ENCODE data around the gene RBM48. TPM values are rescaled to one million over a fixed set of nuclear protein-coding genes. Genes with fewer than 3 reads are reported as not detected.
"Not testable (repeated sequence)": the region's sequence is repeated elsewhere in the genome, so short reads cannot be mapped to it uniquely, and the experiment has no call there.

RBM48 gene
- 15.9 and 17.0 TPM in 2 replicates for total RNA-seq

- intact Hi-C loops (cut with micrococcal nuclease) = loop anchor here (1.0 to 10.0 kb wide), 15 partner anchors 62 to 704 kb away; partner anchors contain the start of genes AKAP9, CYP51A1, FAM133B and GATAD1
Observed at GRCh38 chr7:92528188-92528957, at the start of gene RBM48, which contains the start of gene PEX1. RBM48 (plus strand) TSS chr7:92528795; CDS start chr7:92528814, 19 bp downstream. PEX1 (minus strand) TSS chr7:92528520; CDS start chr7:92528435, 85 bp downstream.

GRCh38 chr7:92479146-92479545 is 49.4 kb upstream of the RBM48 start:
- intact Hi-C loops (cut with micrococcal nuclease) = not testable (repeated sequence)

GRCh38 chr7:92483624-92484023 is 45.0 kb upstream of the RBM48 start:
- intact Hi-C loops (cut with micrococcal nuclease) = not testable (repeated sequence)

- intact Hi-C loops (cut with micrococcal nuclease) = not testable (repeated sequence)
Observed at GRCh38 chr7:92484226-92484625, 44.4 kb upstream of the RBM48 start.

- intact Hi-C loops (cut with micrococcal nuclease) = no loop called here
Observed at GRCh38 chr7:92485267-92485892, 43.2 kb upstream of the RBM48 start.

- intact Hi-C loops (cut with micrococcal nuclease) = no loop called here
Observed at GRCh38 chr7:92485974-92486373, 42.6 kb upstream of the RBM48 start.

GRCh38 chr7:92487804-92488203 is 40.8 kb upstream of the RBM48 start:
- intact Hi-C loops (cut with micrococcal nuclease) = no loop called here

- intact Hi-C loops (cut with micrococcal nuclease) = no loop called here
Observed at GRCh38 chr7:92489634-92490033, 39.0 kb upstream of the RBM48 start.

GRCh38 chr7:92496876-92497275 is 31.7 kb upstream of the RBM48 start:
- intact Hi-C loops (cut with micrococcal nuclease) = no loop called here

GRCh38 chr7:92498557-92498956 is 30.0 kb upstream of the RBM48 start:
- intact Hi-C loops (cut with micrococcal nuclease) = no loop called here

GRCh38 chr7:92503767-92504166 is 24.8 kb upstream of the RBM48 start:
- intact Hi-C loops (cut with micrococcal nuclease) = no loop called here

- intact Hi-C loops (cut with micrococcal nuclease) = no loop called here
Observed at GRCh38 chr7:92504563-92504962, 24.0 kb upstream of the RBM48 start.

GRCh38 chr7:92506363-92506762 is 22.2 kb upstream of the RBM48 start:
- intact Hi-C loops (cut with micrococcal nuclease) = no loop called here

GRCh38 chr7:92508946-92509345 is 19.6 kb upstream of the RBM48 start:
- intact Hi-C loops (cut with micrococcal nuclease) = no loop called here

- intact Hi-C loops (cut with micrococcal nuclease) = no loop called here
Observed at GRCh38 chr7:92513167-92513902, 15.3 kb upstream of the RBM48 start.

GRCh38 chr7:92517631-92518030 is 11.0 kb upstream of the RBM48 start:
- intact Hi-C loops (cut with micrococcal nuclease) = no loop called here

- intact Hi-C loops (cut with micrococcal nuclease) = loop anchor here (10.0 kb wide), 1 partner anchor 165 kb away; no protein-coding TSS in a partner anchor
Observed at GRCh38 chr7:92520024-92520423, 8.6 kb upstream of the RBM48 start.

- intact Hi-C loops (cut with micrococcal nuclease) = loop anchor here (10.0 kb wide), 1 partner anchor 162 kb away; no protein-coding TSS in a partner anchor
Observed at GRCh38 chr7:92523110-92523509, 5.5 kb upstream of the RBM48 start.

- intact Hi-C loops (cut with micrococcal nuclease) = loop anchor here (1.0 to 10.0 kb wide), 15 partner anchors 63 to 705 kb away; partner anchors contain the start of genes AKAP9, CYP51A1, FAM133B and GATAD1
Observed at GRCh38 chr7:92527300-92528187, 1.1 kb upstream of the RBM48 start.

- intact Hi-C loops (cut with micrococcal nuclease) = loop anchor here (1.0 to 10.0 kb wide), 15 partner anchors 61 to 703 kb away; partner anchors contain the start of genes AKAP9, CYP51A1, FAM133B and GATAD1
Observed at GRCh38 chr7:92528958-92529264, 316 bp downstream of the RBM48 start.

- intact Hi-C loops (cut with micrococcal nuclease) = no loop called here
Observed at GRCh38 chr7:92534572-92534971, 6.0 kb downstream of the RBM48 start.
